H9 (cell line): ENCODE measurements around the gene ADGRF1. TPM values are rescaled to one million over a fixed set of nuclear protein-coding genes. Genes with fewer than 3 reads are reported as not detected.

Experiments used
- DNase-seq: peaks from one replicate; pipeline ENCODE4 v3.0.0-alpha.2; 2017
- H2AFZ ChIP-seq: one replicate; pipeline ENCODE4 v1.6.1; 2013; ENCODE audit warnings: mild to moderate bottlenecking, low read length, control low read depth, moderate library complexity
- H2AK5ac ChIP-seq: 2 replicates; pipeline ENCODE4 v1.6.1; 2013; ENCODE audit warnings: low read length, control low read depth, mixed read lengths; ENCODE audit not compliant: insufficient read length
- H2BK120ac ChIP-seq: one replicate; pipeline ENCODE4 v1.6.1; 2013; ENCODE audit warnings: low read depth, mild to moderate bottlenecking, low read length, control low read depth, inconsistent platforms; ENCODE audit not compliant: poor library complexity, severe bottlenecking
- H2BK12ac ChIP-seq: 2 replicates; pipeline ENCODE4 v1.6.1; 2013; ENCODE audit warnings: low read length, control low read depth, mixed read lengths, low read depth; ENCODE audit not compliant: insufficient read length
- H2BK15ac ChIP-seq: 2 replicates; pipeline ENCODE4 v1.6.1; 2013; ENCODE audit warnings: low read depth, low read length, control low read depth
- H2BK20ac ChIP-seq: one replicate; pipeline ENCODE4 v1.6.1; 2013; ENCODE audit warnings: low read depth, mild to moderate bottlenecking, low read length, control low read depth, inconsistent platforms; ENCODE audit not compliant: poor library complexity, severe bottlenecking
- H2BK5ac ChIP-seq: 2 replicates; pipeline ENCODE4 v1.6.1; 2013; ENCODE audit warnings: low read length, control low read depth, mixed read lengths; ENCODE audit not compliant: insufficient read length
- H3K14ac ChIP-seq: 2 replicates; pipeline ENCODE4 v1.6.1; 2013; ENCODE audit warnings: low read length, control low read depth; ENCODE audit not compliant: insufficient read depth
- H3K18ac ChIP-seq: 2 replicates; pipeline ENCODE4 v1.6.1; 2013; ENCODE audit warnings: low read depth, mild to moderate bottlenecking, mixed read lengths, low read length, control low read depth; ENCODE audit not compliant: insufficient read length
- H3K23ac ChIP-seq: 2 replicates; pipeline ENCODE4 v1.6.1; 2013; ENCODE audit warnings: low read length, control low read depth, mixed read lengths, low read depth; ENCODE audit not compliant: insufficient read length
- H3K23me2 ChIP-seq: 2 replicates; pipeline ENCODE4 v1.6.1; 2013; ENCODE audit warnings: low read depth, mild to moderate bottlenecking, mixed read lengths, low read length, control low read depth; ENCODE audit not compliant: insufficient read length, poor library complexity, severe bottlenecking
- H3K27ac ChIP-seq: 2 replicates; pipeline ENCODE4 v1.5.1; 2013; ENCODE audit warnings: low read length, control low read depth, mixed read lengths, low read depth; ENCODE audit not compliant: insufficient read length
- H3K27me3 ChIP-seq: 2 replicates; pipeline ENCODE4 v1.6.1; 2013; ENCODE audit warnings: low read length, control low read depth, inconsistent platforms; ENCODE audit not compliant: insufficient read depth
- H3K4ac ChIP-seq: 2 replicates; pipeline ENCODE4 v1.6.1; 2013; ENCODE audit warnings: low read depth, mild to moderate bottlenecking, control low read depth, inconsistent platforms, low read length, moderate library complexity
- H3K4me1 ChIP-seq: 2 replicates; pipeline ENCODE4 v1.6.1; 2013; ENCODE audit warnings: low read length, control low read depth, inconsistent platforms; ENCODE audit not compliant: insufficient read depth
- H3K4me2 ChIP-seq: 2 replicates; pipeline ENCODE4 v1.6.1; 2013; ENCODE audit warnings: low read length, control low read depth, mixed read lengths; ENCODE audit not compliant: insufficient read length, insufficient read depth
- H3K56ac ChIP-seq: 2 replicates; pipeline ENCODE4 v1.6.1; 2013; ENCODE audit warnings: low read depth, mild to moderate bottlenecking, mixed read lengths, low read length, control low read depth; ENCODE audit not compliant: insufficient read length
- H3K79me1 ChIP-seq: 2 replicates; pipeline ENCODE4 v1.6.1; 2013; ENCODE audit warnings: low read depth, mild to moderate bottlenecking, moderate library complexity, low read length, control low read depth, inconsistent platforms; ENCODE audit not compliant: insufficient read depth, poor library complexity, severe bottlenecking
- H3K79me2 ChIP-seq: 2 replicates; pipeline ENCODE4 v1.6.1; 2013; ENCODE audit warnings: low read length, control low read depth, inconsistent platforms; ENCODE audit not compliant: insufficient read depth
- H3K9ac ChIP-seq: 2 replicates; pipeline ENCODE4 v1.6.1; 2013; ENCODE audit warnings: low read length, control low read depth, mixed read lengths; ENCODE audit not compliant: insufficient read length; ENCODE audit errors: extremely low read depth
- H3K9me3 ChIP-seq: one replicate; pipeline ENCODE4 v1.6.1; 2013; ENCODE audit warnings: low read depth, low read length, inconsistent platforms; ENCODE audit not compliant: control insufficient read depth
- H3T11ph ChIP-seq: one replicate; pipeline ENCODE4 v1.6.1; 2013; ENCODE audit warnings: mild to moderate bottlenecking, low read length, control low read depth, inconsistent platforms
- H4K20me1 ChIP-seq: one replicate; pipeline ENCODE4 v1.6.1; 2013; ENCODE audit not compliant: control insufficient read depth, insufficient read length, insufficient read depth
- H4K5ac ChIP-seq: 2 replicates; pipeline ENCODE4 v1.6.1; 2013; ENCODE audit warnings: low read depth, mild to moderate bottlenecking, mixed read lengths, low read length, control low read depth; ENCODE audit not compliant: insufficient read length
- H4K8ac ChIP-seq: replicated peaks from 2 replicates; pipeline ENCODE4 v1.6.1; 2013; ENCODE audit warnings: low read length, control low read depth, mixed read lengths, low read depth; ENCODE audit not compliant: insufficient read length
- H4K91ac ChIP-seq: 2 replicates; pipeline ENCODE4 v1.6.1; 2013; ENCODE audit warnings: low read depth, mild to moderate bottlenecking, moderate library complexity, mixed read lengths, low read length, control low read depth; ENCODE audit not compliant: insufficient read length
- H3K27ac Mint-ChIP-seq, 3 experiments: 2 replicates in 2 of 3; 3 replicates in 1 of 3; pipeline ENCODE4 v1.8.0; 2020 to 2021; ENCODE audit warnings: mixed read lengths in 3 of 3, mild to moderate bottlenecking in 1 of 3, moderate library complexity in 1 of 3
- H3K27me3 Mint-ChIP-seq: 2 replicates; pipeline ENCODE4 v1.8.0; 2021; ENCODE audit warnings: low read depth, mild to moderate bottlenecking, moderate library complexity, mixed read lengths
- H3K36me3 Mint-ChIP-seq, 3 experiments: 2 replicates in 2 of 3; 3 replicates in 1 of 3; pipeline ENCODE4 v1.8.0; 2020 to 2021; ENCODE audit warnings: low read depth in 3 of 3, mixed read lengths in 3 of 3; ENCODE audit not compliant: insufficient read depth in 1 of 3
- H3K4me1 Mint-ChIP-seq, 2 experiments: 2 replicates each; pipeline ENCODE4 v1.8.0; 2020; ENCODE audit warnings: mixed read lengths in 2 of 2
- H3K4me3 Mint-ChIP-seq, 2 experiments: 2 replicates in 1 of 2; 3 replicates in 1 of 2; pipeline ENCODE4 v1.8.0; 2020 to 2021; ENCODE audit warnings: mild to moderate bottlenecking in 2 of 2, mixed read lengths in 2 of 2, moderate library complexity in 1 of 2
- H3K9me3 Mint-ChIP-seq, 2 experiments: 2 replicates in 1 of 2; 3 replicates in 1 of 2; pipeline ENCODE4 v1.8.0; 2020; ENCODE audit warnings: mild to moderate bottlenecking in 2 of 2, mixed read lengths in 2 of 2, moderate library complexity in 1 of 2
- WGBS: extraction: QIAGEN DNeasy Blood & Tissue Kit; methylation state at CpG from one replicate; pipeline ENCODE4 v1.1.7; 2013; ENCODE audit warnings: missing lambda C conversion rate, low lambda C conversion rate, mixed read lengths; ENCODE audit not compliant: insufficient read length; ENCODE audit errors: extremely low coverage; 5-methylcytosine and 5-hydroxymethylcytosine counted together
- total RNA-seq: library from RNA; stranded (reverse); gene quantifications from 2 replicates; pipeline ENCODE4 v1.2.1, GENCODE V29; 2021
- TF ChIP-seq, protein P1 (sequence below): fragments of 200-600 bp; sonication (generic); conservative IDR thresholded peaks from 3 replicates; pipeline ENCODE4 v1.8.0; 2021; ENCODE audit warnings: antibody characterized with exemption, mild to moderate bottlenecking

Gene ADGRF1
- total RNA-seq, 1 experiment from 2014 or later = not detected

DNA sequence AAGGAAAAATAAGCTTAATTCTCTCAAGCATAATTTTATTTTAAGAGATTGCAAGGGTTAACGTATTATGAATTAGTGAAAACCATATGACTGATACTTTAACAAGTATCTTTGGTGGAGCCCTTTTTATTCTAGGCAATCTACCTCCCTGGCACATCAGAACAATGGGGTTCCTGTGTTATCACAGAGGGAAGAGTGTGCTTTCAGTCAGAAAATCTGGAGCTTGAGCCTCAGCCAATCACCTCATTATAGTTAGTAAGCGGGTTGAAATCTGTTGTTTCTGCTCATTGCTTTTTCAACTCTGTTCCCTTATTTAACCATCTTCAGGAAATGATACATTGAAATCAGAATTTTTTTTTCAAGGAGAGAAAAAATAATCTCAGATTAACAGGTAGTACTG, 391 bp downstream of the ADGRF1 start:
- no peak overlapping the region for H3K14ac ChIP-seq
- no peaks in the 10 kb centered on the region for H3K23me2 ChIP-seq
- no peaks in the 10 kb centered on the region for H4K20me1 ChIP-seq
- no peak overlapping the region for H3K18ac ChIP-seq
- H2AK5ac ChIP-seq = no peak overlapping the region
- no peak overlapping the region for H4K5ac ChIP-seq
- H3K27me3 ChIP-seq = no peaks in the 10 kb centered on the region
- H2BK12ac ChIP-seq = no peak overlapping the region
- WGBS = no CpG with 5 or more reads among the region's 2 CpGs
- no peaks in the 10 kb centered on the region for H3K27me3 Mint-ChIP-seq
- no peak overlapping the region for H2AFZ ChIP-seq
- H3K79me1 ChIP-seq = no peaks in the 10 kb centered on the region
- H2BK5ac ChIP-seq = no peak overlapping the region
- H2BK15ac ChIP-seq = no peak overlapping the region
- no peak overlapping the region for H3K23ac ChIP-seq
- H2BK120ac ChIP-seq = no peak overlapping the region
- TF ChIP-seq, protein P1, sequence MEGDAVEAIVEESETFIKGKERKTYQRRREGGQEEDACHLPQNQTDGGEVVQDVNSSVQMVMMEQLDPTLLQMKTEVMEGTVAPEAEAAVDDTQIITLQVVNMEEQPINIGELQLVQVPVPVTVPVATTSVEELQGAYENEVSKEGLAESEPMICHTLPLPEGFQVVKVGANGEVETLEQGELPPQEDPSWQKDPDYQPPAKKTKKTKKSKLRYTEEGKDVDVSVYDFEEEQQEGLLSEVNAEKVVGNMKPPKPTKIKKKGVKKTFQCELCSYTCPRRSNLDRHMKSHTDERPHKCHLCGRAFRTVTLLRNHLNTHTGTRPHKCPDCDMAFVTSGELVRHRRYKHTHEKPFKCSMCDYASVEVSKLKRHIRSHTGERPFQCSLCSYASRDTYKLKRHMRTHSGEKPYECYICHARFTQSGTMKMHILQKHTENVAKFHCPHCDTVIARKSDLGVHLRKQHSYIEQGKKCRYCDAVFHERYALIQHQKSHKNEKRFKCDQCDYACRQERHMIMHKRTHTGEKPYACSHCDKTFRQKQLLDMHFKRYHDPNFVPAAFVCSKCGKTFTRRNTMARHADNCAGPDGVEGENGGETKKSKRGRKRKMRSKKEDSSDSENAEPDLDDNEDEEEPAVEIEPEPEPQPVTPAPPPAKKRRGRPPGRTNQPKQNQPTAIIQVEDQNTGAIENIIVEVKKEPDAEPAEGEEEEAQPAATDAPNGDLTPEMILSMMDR = no peak
- no peak overlapping the region for H4K91ac ChIP-seq
- H3K27ac Mint-ChIP-seq = no peak overlapping the region
- no peak overlapping the region for H3K4me2 ChIP-seq
- H3K27ac ChIP-seq = no peak overlapping the region
- no peak overlapping the region for H3T11ph ChIP-seq
- H3K36me3 Mint-ChIP-seq = no peaks in the 10 kb centered on the region
- H4K8ac ChIP-seq = no peak overlapping the region
- H3K56ac ChIP-seq = no peak overlapping the region
- no peaks in the 10 kb centered on the region for H3K79me2 ChIP-seq
- DNase-seq = no peak
- H3K4ac ChIP-seq = no peak overlapping the region
- no peaks in the 10 kb centered on the region for H3K9me3 Mint-ChIP-seq
- no peak overlapping the region for H3K4me3 Mint-ChIP-seq
- no peak overlapping the region for H3K9ac ChIP-seq
- no peak overlapping the region for H2BK20ac ChIP-seq
- H3K9me3 ChIP-seq = no peaks in the 10 kb centered on the region
- H3K4me1 Mint-ChIP-seq = peaks cover 13 to 14% of the 10 kb centered on the region in 2 experiments
- no peaks in the 10 kb centered on the region for H3K4me1 ChIP-seq
